Psoas muscle (tissue), 8 donors: ENCODE data around the gene CARD11. TPM values are rescaled to one million over a fixed set of nuclear protein-coding genes. Genes with fewer than 3 reads are reported as not detected.

ENCODE experiments used
- ATAC-seq, 4 donors: fragments of 200-7000 bp; cut with Tn5 transposase; one replicate each; pipeline ENCODE4 v1.9.1; 2020; ENCODE audit warnings: moderate library complexity in 3 of 4, mild to moderate bottlenecking in 2 of 4
- DNase-seq, 2 donors: peaks; one replicate each; pipeline ENCODE4 v3.0.0-alpha.2; 2020
- H3K27ac ChIP-seq: fragments of 200-600 bp; one replicate; pipeline ENCODE4 v1.8.0; 2022
- H3K27me3 ChIP-seq, 3 donors: fragments of 200-600 bp in 1 of 3; one replicate each; pipeline versions ENCODE4 v1.6.1 to v1.8.0; 2013 to 2022; ENCODE audit warnings: low read length in 2 of 3, mild to moderate bottlenecking in 2 of 3, moderate library complexity in 1 of 3; ENCODE audit not compliant: insufficient read depth in 3 of 3
- H3K36me3 ChIP-seq, 2 donors: fragments of 200-600 bp in 1 of 2; one replicate each; pipeline versions ENCODE4 v1.6.1 to v1.8.0; 2013 to 2022; ENCODE audit warnings: low read depth in 1 of 2, mild to moderate bottlenecking in 1 of 2, moderate library complexity in 1 of 2; ENCODE audit not compliant: insufficient read depth in 1 of 2
- H3K4me1 ChIP-seq: fragments of 200-600 bp; one replicate; pipeline ENCODE4 v1.8.0; 2022
- H3K4me3 ChIP-seq: fragments of 200-600 bp; one replicate; pipeline ENCODE4 v1.8.0; 2022; ENCODE audit warnings: mild to moderate bottlenecking
- H3K9me3 ChIP-seq: fragments of 200-600 bp; one replicate; pipeline ENCODE4 v1.8.0; 2022
- CTCF ChIP-seq: fragments of 200-600 bp; IDR thresholded peaks from one replicate; pipeline ENCODE4 v1.8.0; 2022; ENCODE audit warnings: antibody characterized with exemption
- WGBS, 3 donors: extraction: QIAGEN DNeasy Blood & Tissue Kit; methylation state at CpG; one replicate each; pipeline versions ENCODE4 v1.1.6 to v1.1.7; 2013; 5-methylcytosine and 5-hydroxymethylcytosine counted together
- intact Hi-C, 2 donors: fragments of 100-400 bp; cut with DNase I; formaldehyde crosslinking; loops; one replicate each; pipeline versions ENCODE4 v1.11.0 to v1.14.2; 2022
- polyA plus RNA-seq, 3 donors: library from polyadenylated mRNA; stranded (reverse); fragments of 200-250 nt; gene quantifications; one replicate each; pipeline ENCODE4 v1.2.3, GENCODE V29; 2013
- total RNA-seq, 4 donors: library from RNA; stranded (reverse); fragmentation: NEBNext Ultra II Directional in 2 of 4; extraction: Animal tissue kit (Norgen Biotek cat#: 25700) in 2 of 4; gene quantifications; one replicate each; pipeline versions ENCODE4 v1.2.1 to v1.2.4, GENCODE V29; 2021 to 2023
- donor health status: healthy with polysubstance abuse.
- donor health status: DM: no; HTN: no; CAD: no; lungs with moderate emphysema.
- donor health status: Bipolar disorder and iron deficiency.
- donor health status: healthy.
- donor health status: DM: yes; HTN: yes; CAD: no.
- donor health status: DM: no; HTN: no; CAD: no.
- donor health status: DM: no; HTN: no; CAD: no.
- donor health status: DM: yes; HTN: yes; CAD: no.

CARD11 gene
- total and polyA plus RNA-seq, 7 donors = 0.08 to 0.84 (median 0.39) TPM

DNA sequence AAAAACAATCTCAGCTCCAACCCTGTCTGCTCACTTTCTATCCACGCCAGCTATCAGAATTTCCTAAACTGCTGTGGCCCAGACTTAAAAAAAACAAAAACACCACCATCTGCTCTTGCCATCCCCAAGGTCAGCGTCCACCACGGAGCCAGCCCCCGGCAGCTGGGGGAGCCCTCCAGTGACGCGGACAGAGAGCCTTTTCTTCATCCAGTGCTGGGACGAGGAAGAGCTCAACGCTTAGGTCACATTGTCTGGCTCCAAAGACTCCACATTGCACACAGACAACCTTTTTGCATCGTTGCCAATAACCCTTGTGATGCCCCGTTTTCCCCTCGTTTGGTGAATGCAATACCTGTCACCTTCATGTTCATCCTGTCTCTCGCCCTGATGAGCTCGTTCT lies 132.2 kb downstream of the CARD11 start:
- TF ChIP-seq CTCF = no peak
- DNase-seq = no peak
- ATAC-seq = no peak
- Histone ChIP-seq H3K27ac (no peak overlapping the region), H3K36me3 (no peaks in the 10 kb centered on the region), H3K4me3 (no peak overlapping the region), H3K27me3 (peaks cover 0 to 12% (median 10%) of the 10 kb centered on the region in 3 donors), H3K9me3 (no peaks in the 10 kb centered on the region), H3K4me1 (no peaks in the 10 kb centered on the region)
- intact Hi-C loops = no loop called here
- 34 to 47% (median 34%) methylated on average over 13 of the region's 13 CpGs for WGBS, 3 donors

- Histone ChIP-seq H3K4me1 (no peaks in the 10 kb centered on the region), H3K36me3 (no peaks in the 10 kb centered on the region), H3K4me3 (no peak overlapping the region), H3K27ac (no peak overlapping the region), H3K27me3 (peaks cover 0 to 6% (median 5%) of the 10 kb centered on the region in 3 donors), H3K9me3 (no peaks in the 10 kb centered on the region)
- intact Hi-C loops = no loop called here
- DNase-seq = no peak
- 52 to 53% (median 53%) methylated on average over 13 to 18 of the region's 18 CpGs for WGBS, 3 donors
- ATAC-seq = no peak
- TF ChIP-seq CTCF = no peak
Observed at GRCh38 chr7:2909471-2910039, 134.1 kb downstream of the CARD11 start.

GRCh38 chr7:2909043-2909442 lies 134.6 kb downstream of the CARD11 start:
- Histone ChIP-seq H3K4me1 (no peaks in the 10 kb centered on the region), H3K36me3 (no peaks in the 10 kb centered on the region), H3K27me3 (peaks cover 0 to 6% (median 5%) of the 10 kb centered on the region in 3 donors), H3K4me3 (no peak overlapping the region), H3K27ac (no peak overlapping the region), H3K9me3 (no peaks in the 10 kb centered on the region)
- intact Hi-C loops = no loop called here
- no peak for TF ChIP-seq CTCF
- ATAC-seq (no peak), DNase-seq (no peak)
- 85 to 94% (median 90%) methylated on average over 15 to 16 of the region's 17 CpGs for WGBS, 3 donors

GRCh38 chr7:2908103-2908683 lies 135.5 kb downstream of the CARD11 start:
- ATAC-seq = no peak
- TF ChIP-seq CTCF = no peak
- H3K9me3 ChIP-seq = no peaks in the 10 kb centered on the region
- H3K27me3 ChIP-seq = peaks cover 0 to 5% (median 5%) of the 10 kb centered on the region in 3 donors
- H3K4me1 ChIP-seq = no peaks in the 10 kb centered on the region
- no peak for DNase-seq
- no peak overlapping the region for H3K27ac ChIP-seq
- no peaks in the 10 kb centered on the region for H3K36me3 ChIP-seq
- 85 to 87% (median 87%) methylated on average over 17 of the region's 17 CpGs for WGBS, 3 donors
- intact Hi-C loops = no loop called here
- no peak overlapping the region for H3K4me3 ChIP-seq
